OCI-LY7 (cell line): ENCODE data around the gene SPON1.

Source experiments
- EZH2phosphoT487 ChIP-seq: fragments of 200-600 bp; sonication (generic); IDR thresholded peaks from 2 replicates; pipeline ENCODE4 v1.6.1; 2018; ENCODE audit warnings: low read depth, borderline replicate concordance, mild to moderate bottlenecking, mixed run types, antibody characterized with exemption, low read length, moderate library complexity, mixed read lengths
- TF ChIP-seq, protein P1 (sequence below): fragments of 200-600 bp; sonication (generic); conservative IDR thresholded peaks from 2 replicates; pipeline ENCODE4 v1.5.1; 2014; ENCODE audit warnings: mild to moderate bottlenecking, antibody characterized with exemption, low read length, moderate library complexity, mixed read lengths

DNA sequence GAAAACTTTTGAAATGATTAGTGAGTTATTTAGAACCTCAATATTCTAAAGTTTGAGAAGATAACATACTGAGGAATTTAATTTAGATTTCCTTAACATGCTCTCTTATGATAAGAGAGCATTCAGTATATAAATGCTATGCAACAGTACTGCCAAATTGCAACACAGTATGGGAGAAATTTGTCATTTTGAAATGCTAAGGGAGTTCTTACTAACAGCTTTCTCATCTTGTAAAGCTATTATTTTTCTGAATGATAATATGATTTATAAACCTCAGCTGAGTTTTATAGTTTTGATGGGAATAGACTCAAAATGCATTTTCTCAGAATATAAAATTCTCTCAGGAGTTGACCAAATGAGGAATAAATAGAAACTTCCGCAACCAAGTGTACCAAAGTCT is 108.4 kb downstream of the SPON1 start:
- TF ChIP-seq, protein P1, sequence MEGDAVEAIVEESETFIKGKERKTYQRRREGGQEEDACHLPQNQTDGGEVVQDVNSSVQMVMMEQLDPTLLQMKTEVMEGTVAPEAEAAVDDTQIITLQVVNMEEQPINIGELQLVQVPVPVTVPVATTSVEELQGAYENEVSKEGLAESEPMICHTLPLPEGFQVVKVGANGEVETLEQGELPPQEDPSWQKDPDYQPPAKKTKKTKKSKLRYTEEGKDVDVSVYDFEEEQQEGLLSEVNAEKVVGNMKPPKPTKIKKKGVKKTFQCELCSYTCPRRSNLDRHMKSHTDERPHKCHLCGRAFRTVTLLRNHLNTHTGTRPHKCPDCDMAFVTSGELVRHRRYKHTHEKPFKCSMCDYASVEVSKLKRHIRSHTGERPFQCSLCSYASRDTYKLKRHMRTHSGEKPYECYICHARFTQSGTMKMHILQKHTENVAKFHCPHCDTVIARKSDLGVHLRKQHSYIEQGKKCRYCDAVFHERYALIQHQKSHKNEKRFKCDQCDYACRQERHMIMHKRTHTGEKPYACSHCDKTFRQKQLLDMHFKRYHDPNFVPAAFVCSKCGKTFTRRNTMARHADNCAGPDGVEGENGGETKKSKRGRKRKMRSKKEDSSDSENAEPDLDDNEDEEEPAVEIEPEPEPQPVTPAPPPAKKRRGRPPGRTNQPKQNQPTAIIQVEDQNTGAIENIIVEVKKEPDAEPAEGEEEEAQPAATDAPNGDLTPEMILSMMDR = no peak
- no peak for TF ChIP-seq EZH2phosphoT487
